ENCODE data around the gene LRTM1. TPM values are rescaled to one million over a fixed set of nuclear protein-coding genes. Genes with fewer than 3 reads are reported as not detected.

LRTM1 gene
- polyA plus RNA-seq, 3 donors = not detected

DNA sequence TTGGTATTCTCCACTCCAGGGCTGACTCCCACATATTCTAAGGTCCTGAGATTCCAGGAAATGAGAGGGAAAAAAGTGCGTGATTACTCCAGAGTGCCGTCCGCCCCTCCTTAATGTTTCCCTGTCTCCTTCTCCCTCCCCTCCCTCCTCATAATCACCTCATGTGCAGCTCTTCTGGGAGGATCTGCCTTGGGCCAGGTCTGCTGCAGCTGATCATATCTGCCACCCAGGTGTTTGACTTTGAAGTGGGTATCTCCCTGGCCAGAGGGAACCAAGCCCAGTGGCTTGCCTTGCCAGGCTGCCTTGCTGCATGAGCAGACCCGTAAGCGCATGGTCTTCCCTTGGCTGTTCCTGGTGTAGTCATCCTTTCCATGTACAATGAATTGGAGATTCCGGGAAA, 28.1 kb upstream of the LRTM1 start:
- no peaks in the 10 kb centered on the region for H3K9me3 ChIP-seq (replicated peaks in 1 of 2; ENCODE audit: control insufficient read depth in 1 of 2, insufficient read depth in 1 of 2, low read length in 2 of 2)
- no peak overlapping the region for H3K4me2 ChIP-seq (replicated peaks; ENCODE audit: extremely low read depth, low read length, poor library complexity, severe bottlenecking)
- TF ChIP-seq, protein P1, sequence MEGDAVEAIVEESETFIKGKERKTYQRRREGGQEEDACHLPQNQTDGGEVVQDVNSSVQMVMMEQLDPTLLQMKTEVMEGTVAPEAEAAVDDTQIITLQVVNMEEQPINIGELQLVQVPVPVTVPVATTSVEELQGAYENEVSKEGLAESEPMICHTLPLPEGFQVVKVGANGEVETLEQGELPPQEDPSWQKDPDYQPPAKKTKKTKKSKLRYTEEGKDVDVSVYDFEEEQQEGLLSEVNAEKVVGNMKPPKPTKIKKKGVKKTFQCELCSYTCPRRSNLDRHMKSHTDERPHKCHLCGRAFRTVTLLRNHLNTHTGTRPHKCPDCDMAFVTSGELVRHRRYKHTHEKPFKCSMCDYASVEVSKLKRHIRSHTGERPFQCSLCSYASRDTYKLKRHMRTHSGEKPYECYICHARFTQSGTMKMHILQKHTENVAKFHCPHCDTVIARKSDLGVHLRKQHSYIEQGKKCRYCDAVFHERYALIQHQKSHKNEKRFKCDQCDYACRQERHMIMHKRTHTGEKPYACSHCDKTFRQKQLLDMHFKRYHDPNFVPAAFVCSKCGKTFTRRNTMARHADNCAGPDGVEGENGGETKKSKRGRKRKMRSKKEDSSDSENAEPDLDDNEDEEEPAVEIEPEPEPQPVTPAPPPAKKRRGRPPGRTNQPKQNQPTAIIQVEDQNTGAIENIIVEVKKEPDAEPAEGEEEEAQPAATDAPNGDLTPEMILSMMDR (IDR thresholded peaks at IDR 0.05) = no peak
- H3K27me3 ChIP-seq (ENCODE audit: control insufficient read depth in 2 of 2, insufficient read depth in 2 of 2, low read length in 2 of 2) = no peaks in the 10 kb centered on the region
- Mint-ChIP-seq H3K27me3 (ENCODE audit: low read depth in 3 of 3) (peaks cover 0 to 2% (median 1%) of the 10 kb centered on the region in 3 donors), H3K27ac (no peak overlapping the region), H3K4me1 (peaks cover 2% of the 10 kb centered on the region), H3K4me3 (no peak overlapping the region), H3K9me3 (peaks cover 0 to 5% (median 0%) of the 10 kb centered on the region in 7 donors), H3K36me3 (no peaks in the 10 kb centered on the region)
- no peak overlapping the region for H2AFZ ChIP-seq (ENCODE audit: insufficient read depth, low read depth, low read length, poor library complexity, severe bottlenecking)
- H3K27ac ChIP-seq (ENCODE audit: low read depth in 1 of 2, low read length in 2 of 2) = no peak overlapping the region
- DNase-seq = no peak
- no peak overlapping the region for H3K9ac ChIP-seq (ENCODE audit: insufficient read depth, low read length, poor library complexity, severe bottlenecking)
- H3K36me3 ChIP-seq (replicated peaks in 1 of 2; ENCODE audit: control insufficient read depth in 1 of 2, insufficient read depth in 2 of 2, low read length in 2 of 2) = no peaks in the 10 kb centered on the region
- H3K4me1 ChIP-seq (ENCODE audit: control insufficient read depth in 1 of 2, insufficient read depth in 2 of 2, low read length in 2 of 2) = no peaks in the 10 kb centered on the region
- no peak overlapping the region for H3K4me3 ChIP-seq (replicated peaks in 1 of 3; ENCODE audit: low read depth in 2 of 3, low read length in 3 of 3)
- no peaks in the 10 kb centered on the region for H4K20me1 ChIP-seq (ENCODE audit: insufficient read depth, low read length)
- intact Hi-C loops (cut with micrococcal nuclease) = loop anchor here in 1 of 2 donors (5.0 kb wide), 1 partner anchor 36 kb away; no protein-coding TSS in a partner anchor
- H3K79me2 ChIP-seq (ENCODE audit: insufficient read depth, low read length) = no peaks in the 10 kb centered on the region
- 86% methylated on average over 3 of the region's 6 CpGs for WGBS (ENCODE audit: insufficient coverage)

DNA sequence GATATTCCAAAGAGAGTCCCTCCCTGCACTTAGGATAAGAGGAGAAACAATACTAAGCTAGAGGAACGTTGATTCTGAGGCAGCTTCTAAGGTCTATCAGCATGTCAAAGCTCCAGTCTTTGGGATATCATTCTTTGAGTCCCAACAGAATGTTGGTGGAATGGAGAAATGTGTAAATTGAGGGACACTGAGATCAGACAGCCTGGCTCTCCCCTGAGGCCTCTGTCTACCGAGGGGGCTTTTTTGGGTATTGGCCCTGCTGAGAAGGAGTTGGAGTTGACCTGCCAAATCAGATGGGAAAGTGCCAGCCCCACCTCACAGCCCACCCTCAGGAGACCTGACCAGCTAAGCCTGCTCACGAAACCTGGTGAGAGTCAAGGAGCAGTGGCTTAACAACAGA, 27.6 kb upstream of the LRTM1 start:
- Histone ChIP-seq H2AFZ (ENCODE audit: insufficient read depth, low read depth, low read length, poor library complexity, severe bottlenecking) (no peak overlapping the region), H3K27me3 (ENCODE audit: control insufficient read depth in 2 of 2, insufficient read depth in 2 of 2, low read length in 2 of 2) (no peaks in the 10 kb centered on the region), H3K9ac (ENCODE audit: insufficient read depth, low read length, poor library complexity, severe bottlenecking) (no peak overlapping the region), H3K36me3 (replicated peaks in 1 of 2; ENCODE audit: control insufficient read depth in 1 of 2, insufficient read depth in 2 of 2, low read length in 2 of 2) (no peaks in the 10 kb centered on the region), H3K27ac (ENCODE audit: low read depth in 1 of 2, low read length in 2 of 2) (no peak overlapping the region), H3K4me2 (replicated peaks; ENCODE audit: extremely low read depth, low read length, poor library complexity, severe bottlenecking) (no peak overlapping the region), H4K20me1 (ENCODE audit: insufficient read depth, low read length) (no peaks in the 10 kb centered on the region), H3K9me3 (replicated peaks in 1 of 2; ENCODE audit: control insufficient read depth in 1 of 2, insufficient read depth in 1 of 2, low read length in 2 of 2) (no peaks in the 10 kb centered on the region), H3K4me3 (replicated peaks in 1 of 3; ENCODE audit: low read depth in 2 of 3, low read length in 3 of 3) (no peak overlapping the region), H3K79me2 (ENCODE audit: insufficient read depth, low read length) (no peaks in the 10 kb centered on the region), H3K4me1 (ENCODE audit: control insufficient read depth in 1 of 2, insufficient read depth in 2 of 2, low read length in 2 of 2) (no peaks in the 10 kb centered on the region)
- Mint-ChIP-seq H3K4me1 (peaks cover 4% of the 10 kb centered on the region), H3K36me3 (no peaks in the 10 kb centered on the region), H3K9me3 (peaks cover 0 to 5% (median 0%) of the 10 kb centered on the region in 7 donors), H3K27ac (no peak overlapping the region), H3K4me3 (no peak overlapping the region), H3K27me3 (ENCODE audit: low read depth in 3 of 3) (peaks cover 1 to 3% (median 2%) of the 10 kb centered on the region in 3 donors)
- TF ChIP-seq, protein P1 (IDR thresholded peaks at IDR 0.05) = no peak
- no peak for DNase-seq
- intact Hi-C loops (cut with micrococcal nuclease) = loop anchor here in 1 of 2 donors (5.0 kb wide), 1 partner anchor 37 kb away; no protein-coding TSS in a partner anchor
- 63% methylated on average over 1 of the region's 3 CpGs for WGBS (ENCODE audit: insufficient coverage)

All from CD14-positive monocyte (primary cell).